Measurements from ENCODE around the gene CHN1.

DNA sequence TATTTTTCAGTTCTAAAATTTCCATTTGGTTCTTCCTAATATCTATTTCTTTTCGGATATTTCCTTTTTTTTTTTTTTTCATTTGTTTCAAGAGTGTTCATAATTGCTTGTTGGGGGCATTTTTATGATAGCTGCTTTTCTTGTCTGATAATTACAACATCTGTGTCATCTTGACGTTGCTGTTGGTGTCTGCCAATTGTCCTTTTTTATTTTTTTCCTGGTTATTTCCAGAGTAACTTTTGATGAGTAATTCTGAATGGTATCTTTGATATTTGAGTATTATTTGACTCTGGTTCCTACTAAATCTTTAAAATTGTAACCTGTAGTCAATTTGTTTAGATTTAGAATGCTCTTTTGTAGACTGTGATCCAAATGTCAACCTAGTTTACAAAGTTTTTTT is 189.7 kb downstream of the CHN1 start:
- no peak for TF ChIP-seq POLR2AphosphoS5 (IDR thresholded peaks at IDR 0.05)
- TF ChIP-seq, protein P1, sequence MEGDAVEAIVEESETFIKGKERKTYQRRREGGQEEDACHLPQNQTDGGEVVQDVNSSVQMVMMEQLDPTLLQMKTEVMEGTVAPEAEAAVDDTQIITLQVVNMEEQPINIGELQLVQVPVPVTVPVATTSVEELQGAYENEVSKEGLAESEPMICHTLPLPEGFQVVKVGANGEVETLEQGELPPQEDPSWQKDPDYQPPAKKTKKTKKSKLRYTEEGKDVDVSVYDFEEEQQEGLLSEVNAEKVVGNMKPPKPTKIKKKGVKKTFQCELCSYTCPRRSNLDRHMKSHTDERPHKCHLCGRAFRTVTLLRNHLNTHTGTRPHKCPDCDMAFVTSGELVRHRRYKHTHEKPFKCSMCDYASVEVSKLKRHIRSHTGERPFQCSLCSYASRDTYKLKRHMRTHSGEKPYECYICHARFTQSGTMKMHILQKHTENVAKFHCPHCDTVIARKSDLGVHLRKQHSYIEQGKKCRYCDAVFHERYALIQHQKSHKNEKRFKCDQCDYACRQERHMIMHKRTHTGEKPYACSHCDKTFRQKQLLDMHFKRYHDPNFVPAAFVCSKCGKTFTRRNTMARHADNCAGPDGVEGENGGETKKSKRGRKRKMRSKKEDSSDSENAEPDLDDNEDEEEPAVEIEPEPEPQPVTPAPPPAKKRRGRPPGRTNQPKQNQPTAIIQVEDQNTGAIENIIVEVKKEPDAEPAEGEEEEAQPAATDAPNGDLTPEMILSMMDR (IDR thresholded peaks at IDR 0.05), result no peak
- TF ChIP-seq POLR2A (IDR thresholded peaks at IDR 0.05), result no peak

Data from sigmoid colon (tissue), 4 donors.